NCI-H2196 (cell line): ENCODE results near the gene A3GALT2.
"Not testable (repeated sequence)": the region's sequence is repeated elsewhere in the genome, so short reads cannot be mapped to it uniquely, and the experiment has no call there.

ENCODE experiments used
- DNase-seq: peaks from one replicate; lab custom pipeline; 2025; ENCODE audit not compliant: unreplicated experiment; lab: John Stamatoyannopoulos, UW

The A3GALT2 gene

DNA sequence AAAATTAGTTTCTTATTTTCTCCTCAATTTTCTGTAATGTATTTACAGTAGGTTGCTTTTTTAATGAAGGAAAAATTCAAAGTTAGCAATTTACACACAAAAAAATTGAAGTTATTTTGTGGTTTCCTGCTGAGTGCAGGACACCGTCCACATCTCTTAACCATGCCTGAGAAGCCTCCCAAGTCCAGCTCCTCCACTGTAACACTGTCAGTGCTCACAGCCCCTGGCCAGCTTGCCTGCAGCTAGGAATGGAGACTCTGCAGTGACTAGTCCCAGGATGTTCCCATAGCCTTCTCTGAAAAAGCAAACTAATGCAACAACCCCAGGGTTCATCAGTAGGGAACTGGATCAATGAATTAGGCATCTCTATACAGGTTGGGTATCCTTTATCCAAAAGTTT, 3.5 kb downstream of the A3GALT2 start:
- DNase-seq, result no peak

DNA sequence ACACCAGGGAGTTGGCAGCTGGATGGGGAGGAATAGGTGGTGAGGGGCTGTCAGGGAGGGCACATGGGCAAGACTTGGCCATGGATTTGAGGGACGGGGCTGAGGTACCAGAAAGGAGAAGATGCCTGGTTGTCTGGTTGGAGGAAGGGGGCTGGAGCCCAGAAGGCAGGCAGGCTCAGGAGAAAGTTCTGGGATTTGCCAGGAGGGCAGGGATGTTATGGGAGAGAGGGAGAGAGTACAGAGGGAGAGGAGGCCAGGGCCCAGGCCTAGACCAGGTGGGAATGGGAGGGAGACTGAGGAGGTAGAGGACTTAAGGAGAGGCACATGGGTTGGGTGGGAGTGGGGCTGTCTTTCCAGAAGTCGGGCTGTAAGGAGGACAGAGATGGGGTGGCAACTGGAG, 4.3 kb downstream of the A3GALT2 start:
- DNase-seq, result no peak

GRCh38 chr1:33314416-33314815, 6.5 kb downstream of the A3GALT2 start:
- no peak for DNase-seq

- no peak for DNase-seq
Observed at GRCh38 chr1:33312413-33312749, 8.5 kb downstream of the A3GALT2 start.

GRCh38 chr1:33311706-33312412, 9.0 kb downstream of the A3GALT2 start:
- no peak for DNase-seq

GRCh38 chr1:33310702-33311101, 10.2 kb downstream of the A3GALT2 start:
- no peak for DNase-seq

GRCh38 chr1:33309351-33309750, 11.5 kb downstream of the A3GALT2 start:
- not testable (repeated sequence) for DNase-seq

GRCh38 chr1:33307494-33307864, 13.4 kb downstream of the A3GALT2 start:
- no peak for DNase-seq

GRCh38 chr1:33306653-33307493, 14.0 kb downstream of the A3GALT2 start:
- no peak for DNase-seq

- no peak for DNase-seq
Observed at GRCh38 chr1:33305816-33306652, 14.9 kb downstream of the A3GALT2 start.

GRCh38 chr1:33305016-33305415, 15.9 kb downstream of the A3GALT2 start:
- DNase-seq, result no peak

- no peak for DNase-seq
Observed at GRCh38 chr1:33302325-33302724, 18.6 kb downstream of the A3GALT2 start.

DNA sequence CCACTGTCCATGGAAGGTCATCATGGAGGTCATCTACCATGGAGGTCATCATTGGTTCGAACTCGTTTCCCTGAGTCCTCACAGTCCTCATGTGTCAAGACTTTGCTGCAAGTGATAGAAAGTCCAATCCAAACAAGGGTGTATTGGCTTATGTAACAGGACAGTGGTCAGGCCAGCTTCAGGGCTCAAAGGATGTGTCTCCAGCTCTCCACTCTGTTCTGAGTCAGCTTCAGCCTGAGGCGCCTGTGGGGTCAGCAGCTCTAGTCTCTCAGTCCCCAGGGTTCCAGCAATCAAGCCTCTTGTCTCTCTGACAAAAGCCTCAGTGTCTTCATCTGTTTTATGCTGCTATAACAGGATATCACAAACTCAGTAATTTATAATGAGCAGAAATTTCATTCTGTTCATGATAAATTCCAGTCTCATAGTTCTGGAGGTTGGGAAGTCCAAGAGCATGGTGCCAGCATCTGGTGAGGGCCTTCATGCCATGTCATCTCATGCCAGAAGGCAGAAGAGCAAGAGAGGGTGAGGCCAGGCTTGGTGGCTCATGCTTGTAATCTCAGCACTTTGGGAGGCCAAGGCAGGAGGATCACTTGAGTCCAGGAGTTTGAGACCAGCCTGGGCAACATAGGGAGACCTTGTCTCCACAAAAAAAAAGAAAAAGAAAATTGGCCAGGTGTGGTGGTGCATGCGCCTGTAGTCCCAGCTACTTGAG, 19.5 kb downstream of the A3GALT2 start:
- DNase-seq, result no peak

GRCh38 chr1:33300673-33301072, 20.2 kb downstream of the A3GALT2 start:
- DNase-seq, result peak; percentile 48

- DNase-seq, result no peak
Observed at GRCh38 chr1:33299461-33300155, 21.3 kb downstream of the A3GALT2 start.

GRCh38 chr1:33298623-33299277, 22.1 kb downstream of the A3GALT2 start:
- DNase-seq, result peak; percentile 74

- no peak for DNase-seq
Observed at GRCh38 chr1:33297911-33298622, 22.8 kb downstream of the A3GALT2 start.

- DNase-seq, result no peak
Observed at GRCh38 chr1:33296824-33297223, 24.1 kb downstream of the A3GALT2 start.

GRCh38 chr1:33296082-33296458, 24.8 kb downstream of the A3GALT2 start:
- DNase-seq, result no peak
